ENCODE data around the gene WDR45. TPM values are rescaled to one million over a fixed set of nuclear protein-coding genes. Genes with fewer than 3 reads are reported as not detected.

WDR45 gene
- total RNA-seq, 1 experiment from 2014 or later, result 31.5 TPM

GRCh38 chrX:49066690-49067089 lies 13.0 kb downstream of the WDR45 start:
- Histone ChIP-seq H3K79me2 (ENCODE audit: insufficient read depth, low read length) (0 out of 2 replicates have a peak, but pooled peaks cover 1% of the 10 kb centered on the region), H4K8ac (replicated peaks; ENCODE audit: insufficient read length, low read depth, low read length) (no peak overlapping the region), H2BK120ac (ENCODE audit: low read depth, low read length, poor library complexity, severe bottlenecking) (no peak overlapping the region), H3K27ac (ENCODE audit: insufficient read length, low read depth, low read length) (no peak overlapping the region), H3K79me1 (ENCODE audit: insufficient read depth, low read depth, low read length, poor library complexity, severe bottlenecking) (no peaks in the 10 kb centered on the region), H3K4me1 (ENCODE audit: insufficient read depth, low read length) (no peaks in the 10 kb centered on the region), H3K4me2 (ENCODE audit: insufficient read depth, insufficient read length, low read length) (no peak overlapping the region), H4K5ac (ENCODE audit: insufficient read length, low read depth, low read length) (no peak overlapping the region), H2BK5ac (ENCODE audit: insufficient read length, low read length) (no peak overlapping the region), H3K4ac (ENCODE audit: low read depth, low read length) (no peak overlapping the region), H3K9ac (ENCODE audit: extremely low read depth, insufficient read length, low read length) (no peak overlapping the region), H3K18ac (ENCODE audit: insufficient read length, low read depth, low read length) (no peak overlapping the region), H3T11ph (ENCODE audit: low read length) (no peak overlapping the region), H3K23me2 (ENCODE audit: insufficient read length, low read depth, low read length, poor library complexity, severe bottlenecking) (no peaks in the 10 kb centered on the region), H3K56ac (ENCODE audit: insufficient read length, low read depth, low read length) (no peak overlapping the region), H2AK5ac (ENCODE audit: insufficient read length, low read length) (no peak overlapping the region), H3K27me3 (ENCODE audit: insufficient read depth, low read length) (no peaks in the 10 kb centered on the region), H4K91ac (ENCODE audit: insufficient read length, low read depth, low read length) (no peak overlapping the region), H2AFZ (ENCODE audit: low read length) (no peak overlapping the region), H2BK12ac (ENCODE audit: insufficient read length, low read depth, low read length) (no peak overlapping the region), H4K20me1 (ENCODE audit: control insufficient read depth, insufficient read depth, insufficient read length) (no peaks in the 10 kb centered on the region), H3K23ac (ENCODE audit: insufficient read length, low read depth, low read length) (no peak overlapping the region), H3K9me3 (ENCODE audit: control insufficient read depth, low read depth, low read length) (no peaks in the 10 kb centered on the region), H2BK20ac (ENCODE audit: low read depth, low read length, poor library complexity, severe bottlenecking) (no peak overlapping the region), H3K14ac (ENCODE audit: insufficient read depth, low read length) (no peak overlapping the region), H2BK15ac (ENCODE audit: low read depth, low read length) (no peak overlapping the region)
- WGBS (ENCODE audit: extremely low coverage, insufficient read length, low lambda C conversion rate), result no CpG with 5 or more reads among the region's 9 CpGs
- Mint-ChIP-seq H3K36me3 (ENCODE audit: insufficient read depth in 1 of 3, low read depth in 3 of 3) (peaks cover 10 to 63% (median 36%) of the 10 kb centered on the region in 3 experiments), H3K9me3 (peaks cover 70 to 79% of the 10 kb centered on the region in 2 experiments), H3K27ac (no peak overlapping the region), H3K4me1 (no peaks in the 10 kb centered on the region), H3K27me3 (ENCODE audit: low read depth) (peaks cover 3% of the 10 kb centered on the region), H3K4me3 (no peak overlapping the region)
- DNase-seq, result no peak
- no peak for TF ChIP-seq CTCF (conservative IDR thresholded peaks at IDR 0.05)

Measured in H9 (cell line).